ENCODE data around the gene CREG1. TPM values are rescaled to one million over a fixed set of nuclear protein-coding genes. Genes with fewer than 3 reads are reported as not detected.
"Not testable (repeated sequence)": the region's sequence is repeated elsewhere in the genome, so short reads cannot be mapped to it uniquely, and the experiment has no call there.

Gene CREG1
- 89.7 TPM for total RNA-seq

DNA sequence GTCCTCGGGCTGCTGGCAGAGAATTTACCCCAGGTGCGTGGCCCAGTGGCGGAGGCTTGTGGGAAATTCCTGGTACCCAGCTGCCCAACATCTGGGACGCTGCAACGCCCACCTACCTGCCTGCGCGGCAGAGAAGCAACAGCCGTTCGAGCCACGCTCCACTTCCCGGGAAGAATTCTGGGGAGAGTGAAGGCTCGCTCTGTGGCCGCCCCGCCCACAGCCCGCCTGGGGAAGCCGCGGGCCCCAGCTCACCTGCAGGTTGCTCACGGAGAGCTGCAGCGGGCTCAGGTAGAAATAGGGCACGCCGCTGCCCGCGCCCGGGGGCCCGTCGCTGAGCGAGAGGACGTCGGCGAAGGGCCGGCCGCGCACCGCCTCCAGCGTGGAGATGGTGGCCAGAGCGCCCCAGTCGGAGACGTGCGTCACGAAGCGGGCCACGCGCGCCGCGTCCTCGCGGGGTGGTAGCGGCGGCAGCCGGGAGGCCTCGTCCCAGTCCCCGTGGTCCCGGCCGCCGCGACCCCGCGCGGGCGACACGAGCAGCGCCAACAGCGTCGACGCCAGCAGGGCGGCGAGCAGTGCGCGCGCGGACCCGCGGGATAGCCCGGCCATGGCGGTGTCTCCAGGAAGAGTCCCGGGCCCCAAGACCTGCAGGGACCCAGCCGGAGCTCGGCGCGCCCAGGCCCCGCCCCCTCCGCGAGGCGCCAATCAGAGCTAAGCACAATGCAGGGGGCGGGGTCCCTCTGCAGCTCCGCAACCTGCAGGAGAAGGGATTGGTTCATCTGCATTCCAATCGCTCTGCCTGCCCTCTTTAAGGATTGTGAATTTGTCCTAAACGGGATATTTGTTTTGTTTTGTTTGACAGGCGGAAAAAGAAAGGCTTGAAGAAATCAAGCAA is at the start of gene CREG1:
TSS of gene CREG1 (minus strand) at position 627 of the 892 bp plus-strand sequence.
- peak; percentile 96 for ATAC-seq
- peak; percentile 96 for DNase-seq (ENCODE audit: low spot score)

DNA sequence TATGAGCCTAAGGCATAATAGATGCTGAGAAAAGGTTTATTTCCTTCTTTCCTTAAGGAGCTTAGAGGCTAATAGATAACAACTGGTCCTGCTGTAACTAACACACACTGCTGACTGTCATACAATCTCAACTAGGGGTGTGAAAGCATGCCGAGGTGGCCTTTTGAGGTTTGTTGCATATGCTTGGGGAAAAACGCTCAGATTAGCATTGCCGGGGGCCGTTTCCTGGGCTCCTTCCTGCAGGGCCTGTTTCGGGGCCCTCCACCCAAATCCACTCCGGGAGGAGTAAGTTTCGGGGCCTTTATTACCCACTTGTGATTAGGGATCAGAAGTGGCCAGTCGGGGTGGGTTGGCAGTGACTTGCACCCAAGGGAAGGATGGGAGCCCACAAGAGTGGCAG is 49.3 kb upstream of the CREG1 start:
- no peak for ATAC-seq
- no peak for DNase-seq (ENCODE audit: low spot score)

DNA sequence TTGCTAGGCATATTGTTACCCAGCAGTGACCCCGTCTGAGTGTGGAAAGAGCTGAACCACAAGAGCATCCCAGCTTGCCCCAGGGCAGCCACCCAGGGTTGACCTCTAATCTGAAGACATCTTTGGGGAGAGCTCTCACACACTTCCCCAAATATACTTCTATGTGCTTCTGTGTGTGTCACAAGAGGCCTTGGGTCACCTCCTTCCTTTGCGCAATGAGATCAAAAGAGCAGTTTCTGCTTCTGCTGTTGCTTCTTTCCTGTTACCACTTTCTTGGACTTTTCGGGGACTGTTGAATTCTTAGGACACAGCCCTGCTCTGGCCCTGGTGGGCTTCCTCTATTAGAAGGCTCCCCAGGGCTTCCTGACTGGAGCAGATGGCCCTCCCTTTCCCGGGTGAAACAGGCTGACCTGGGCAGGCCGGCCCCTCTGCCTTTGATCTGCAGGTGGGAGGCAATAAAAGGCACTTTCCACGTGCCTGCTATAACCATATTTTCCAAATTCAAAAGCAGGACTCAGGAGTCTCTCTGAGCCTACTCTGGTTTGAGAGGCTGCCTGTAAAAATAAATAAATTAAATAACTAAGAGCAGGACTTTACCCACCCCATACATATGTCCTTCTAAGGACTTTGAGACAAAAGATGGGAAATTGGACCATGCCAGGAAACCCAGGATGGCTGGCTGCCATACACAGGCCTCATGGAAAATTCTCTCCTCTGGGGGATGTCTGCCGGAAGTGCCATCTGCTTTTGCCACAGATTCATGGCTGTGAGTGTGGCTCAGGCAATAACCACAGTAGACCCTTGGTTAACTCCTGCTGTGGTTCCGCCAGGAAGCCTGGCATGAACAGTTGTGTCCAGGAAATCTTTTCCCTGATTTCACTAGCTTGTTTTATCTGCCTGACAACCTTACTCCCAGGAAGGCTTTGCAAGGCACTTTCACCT is 48.2 kb upstream of the CREG1 start:
- ATAC-seq, result peak; percentile 46
- DNase-seq (ENCODE audit: low spot score), result peak; percentile 51

DNA sequence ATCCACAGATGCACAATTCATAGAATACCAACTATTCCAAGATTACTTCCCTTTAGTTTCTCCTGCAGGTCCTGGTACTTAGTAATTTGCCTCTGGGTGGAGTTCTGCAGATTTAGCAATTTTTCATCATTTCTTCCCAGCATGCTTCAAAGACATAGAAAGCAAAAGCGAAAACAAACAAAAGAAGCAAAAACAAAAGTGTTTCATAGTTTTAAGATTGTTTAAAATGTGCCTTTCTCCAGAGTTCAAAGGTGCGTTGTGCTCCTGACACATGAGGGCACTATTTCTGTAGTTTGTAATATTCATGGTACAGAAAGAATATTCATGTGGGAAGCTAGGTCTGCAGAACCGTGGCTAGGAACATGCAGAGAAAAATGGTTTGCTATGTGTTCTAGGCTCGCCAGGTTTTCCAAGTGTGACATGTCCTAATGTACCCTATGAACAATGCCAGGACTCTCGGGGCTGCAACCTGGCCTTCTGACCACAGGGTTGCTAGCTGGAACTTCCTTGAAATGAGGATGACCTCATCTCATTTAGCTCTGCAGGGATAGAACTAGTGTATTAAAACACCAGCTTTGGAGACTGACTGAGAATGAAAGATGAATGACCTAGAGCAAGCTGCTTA is 46.5 kb upstream of the CREG1 start:
- peak; percentile 90 for ATAC-seq
- peak; percentile 69 for DNase-seq (ENCODE audit: low spot score)

DNA sequence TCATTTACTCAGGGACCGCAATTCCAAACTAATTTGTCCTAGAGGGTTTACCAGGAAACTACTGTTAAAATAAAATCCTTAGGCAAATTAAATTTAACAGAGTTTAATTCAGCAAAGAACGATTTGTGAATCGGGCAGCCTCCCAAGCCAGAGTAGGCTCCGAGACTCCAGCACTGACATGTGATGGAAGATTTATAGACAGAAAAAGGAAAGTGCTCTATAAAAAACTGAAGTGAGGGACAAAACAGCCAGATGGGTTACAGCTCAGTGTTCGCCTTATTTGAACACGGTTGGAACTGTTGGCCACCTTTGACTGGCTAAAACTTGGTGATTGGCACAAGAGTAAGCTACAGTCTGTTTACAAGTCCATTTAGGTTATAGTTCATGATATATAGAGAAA is 41.3 kb upstream of the CREG1 start:
- DNase-seq (ENCODE audit: low spot score), result no peak
- ATAC-seq, result no peak

DNA sequence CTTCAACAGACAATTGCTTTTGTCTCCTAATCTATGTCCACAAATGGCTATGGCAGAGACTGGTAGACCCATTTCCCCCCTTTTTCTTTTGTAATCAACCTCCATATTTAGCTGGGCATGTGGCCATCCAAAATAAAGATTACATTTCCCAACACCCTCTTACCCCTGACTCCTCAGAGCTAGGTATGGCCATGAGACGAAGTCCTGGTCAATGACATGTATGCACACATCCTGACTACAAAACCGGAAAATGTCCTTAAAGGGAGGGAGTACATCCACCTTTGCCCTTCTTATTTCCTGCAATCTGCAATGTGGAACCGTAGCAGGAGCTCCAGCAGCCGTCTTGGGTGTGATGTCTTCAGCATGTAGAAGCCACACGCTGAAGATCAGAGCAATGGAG is 40.3 kb upstream of the CREG1 start:
- DNase-seq (ENCODE audit: low spot score), result no peak
- no peak for ATAC-seq

DNA sequence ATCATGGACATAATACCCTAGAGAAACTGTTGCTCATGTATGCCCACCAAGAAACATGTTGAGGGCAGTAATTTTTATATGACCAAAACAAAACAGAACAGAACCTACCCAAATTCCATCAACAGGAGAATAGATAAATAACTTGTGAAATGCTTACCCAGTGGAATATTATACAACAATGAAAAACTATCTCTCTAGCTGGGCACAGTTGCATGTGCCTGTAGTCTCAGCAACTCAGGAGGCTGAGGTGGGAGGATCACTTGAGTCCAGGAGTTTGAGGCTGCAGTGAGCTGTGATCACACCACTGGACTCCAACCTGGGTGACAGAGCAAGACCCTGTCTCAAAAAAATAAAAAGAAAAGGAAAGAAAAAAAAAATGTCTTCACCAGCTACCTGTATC is 38.9 kb upstream of the CREG1 start:
- ATAC-seq (no peak), DNase-seq (ENCODE audit: low spot score) (no peak)

- ATAC-seq (no peak), DNase-seq (ENCODE audit: low spot score) (no peak)
Observed at GRCh38 chr1:167588361-167588760, 34.8 kb upstream of the CREG1 start.

- DNase-seq (ENCODE audit: low spot score), result no peak
- no peak for ATAC-seq
Observed at GRCh38 chr1:167587872-167588271, 34.3 kb upstream of the CREG1 start.

DNA sequence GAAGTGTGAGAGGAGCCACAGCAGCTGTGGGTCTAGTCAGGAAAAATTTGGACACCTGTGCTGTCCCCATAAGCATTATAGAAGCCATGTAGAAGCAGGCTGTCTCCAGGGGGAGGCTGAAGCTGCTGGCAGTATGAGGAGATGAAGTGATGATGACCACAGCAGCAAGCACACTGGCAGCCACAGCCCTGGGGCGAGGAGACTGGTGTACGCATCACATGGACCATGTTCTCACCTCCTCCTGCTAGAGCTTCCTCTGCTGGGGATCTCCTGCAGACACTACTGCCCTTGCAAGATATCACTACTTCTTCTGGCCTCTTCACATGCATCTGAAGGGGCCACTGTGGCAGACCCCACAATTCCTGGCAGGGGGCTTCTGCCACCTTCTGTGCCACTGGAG is 33.8 kb upstream of the CREG1 start:
- ATAC-seq (no peak), DNase-seq (ENCODE audit: low spot score) (no peak)

GRCh38 chr1:167584581-167584980 is 31.0 kb upstream of the CREG1 start:
- DNase-seq (ENCODE audit: low spot score) (no peak), ATAC-seq (no peak)

DNA sequence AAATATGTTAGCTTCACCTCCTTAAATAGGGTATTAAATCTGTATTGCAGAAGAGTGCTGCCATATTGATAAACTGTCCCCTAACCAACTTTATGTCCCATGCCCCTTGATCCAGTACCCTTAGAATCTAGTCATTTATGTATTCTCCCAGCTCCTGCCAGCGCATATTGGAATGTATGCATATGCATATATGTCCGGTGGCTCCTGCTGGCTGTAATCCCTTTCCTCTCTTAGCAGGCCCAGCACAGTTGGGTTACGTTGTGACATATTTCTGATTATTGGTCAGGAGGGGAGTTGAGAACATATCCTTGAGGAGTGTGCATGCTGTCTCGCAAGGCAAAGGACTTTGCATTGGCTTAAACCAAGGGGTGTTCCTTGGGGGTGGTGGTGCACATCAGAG is 29.2 kb upstream of the CREG1 start:
- ATAC-seq (no peak), DNase-seq (ENCODE audit: low spot score) (no peak)

GRCh38 chr1:167582064-167582463 is 28.5 kb upstream of the CREG1 start:
- ATAC-seq, result peak; percentile 89
- DNase-seq (ENCODE audit: low spot score), result no peak

DNA sequence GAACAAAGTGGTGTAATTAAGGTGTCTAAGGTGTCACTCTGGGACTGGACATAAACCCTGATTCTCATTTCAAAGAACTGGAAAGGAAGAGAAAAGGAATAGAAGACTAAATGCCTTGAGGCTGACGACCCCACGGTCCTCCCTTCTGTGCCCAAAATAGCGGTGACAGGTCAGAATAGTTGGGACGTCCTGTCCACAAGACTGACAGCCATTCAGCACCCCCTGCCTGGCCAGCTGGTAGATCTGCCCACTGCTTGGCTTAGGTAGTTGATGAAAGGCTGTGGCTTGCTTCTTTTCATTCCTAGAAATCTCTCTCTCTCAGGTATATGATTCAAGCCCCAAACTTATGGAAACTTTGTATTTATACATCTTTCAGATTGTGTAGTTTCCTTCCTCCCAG is 26.4 kb upstream of the CREG1 start:
- DNase-seq (ENCODE audit: low spot score) (no peak), ATAC-seq (no peak)

DNA sequence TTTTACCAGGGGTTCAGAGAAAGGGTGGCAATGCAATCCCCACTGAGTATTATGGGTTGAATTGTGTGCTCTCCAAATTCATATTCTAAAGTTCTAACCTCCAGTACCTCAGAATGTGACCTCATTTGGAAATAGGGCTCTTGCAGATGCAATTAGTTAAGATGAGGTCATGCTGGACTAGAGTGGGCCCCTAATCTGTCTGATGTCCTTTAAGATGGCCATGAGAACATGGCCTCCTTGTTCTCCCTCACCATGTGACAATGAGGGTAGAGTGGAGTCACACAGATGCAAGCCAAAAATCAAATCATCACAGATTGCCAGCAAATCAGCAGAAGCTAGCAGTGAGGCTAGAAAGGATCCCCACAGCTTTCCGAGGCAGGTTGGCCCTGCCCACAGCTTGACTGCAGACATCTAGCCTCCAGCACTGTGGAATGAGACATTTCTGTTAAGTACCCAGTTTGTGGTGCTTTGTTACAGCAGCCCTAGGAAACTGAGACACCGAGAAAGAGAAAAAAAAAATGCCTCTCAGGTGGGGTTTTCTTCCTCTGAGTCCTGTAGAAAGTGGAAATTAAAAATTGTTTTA is 25.5 kb upstream of the CREG1 start:
- no peak for DNase-seq (ENCODE audit: low spot score)
- no peak for ATAC-seq

GRCh38 chr1:167575649-167576048 is 22.1 kb upstream of the CREG1 start:
- DNase-seq (ENCODE audit: low spot score), result no peak
- no peak for ATAC-seq

GRCh38 chr1:167573035-167573434 is 19.5 kb upstream of the CREG1 start:
- DNase-seq (ENCODE audit: low spot score) (no peak), ATAC-seq (no peak)

- DNase-seq (ENCODE audit: low spot score); ATAC-seq: not testable (repeated sequence)
Observed at GRCh38 chr1:167570712-167571111, 17.1 kb upstream of the CREG1 start.

DNA sequence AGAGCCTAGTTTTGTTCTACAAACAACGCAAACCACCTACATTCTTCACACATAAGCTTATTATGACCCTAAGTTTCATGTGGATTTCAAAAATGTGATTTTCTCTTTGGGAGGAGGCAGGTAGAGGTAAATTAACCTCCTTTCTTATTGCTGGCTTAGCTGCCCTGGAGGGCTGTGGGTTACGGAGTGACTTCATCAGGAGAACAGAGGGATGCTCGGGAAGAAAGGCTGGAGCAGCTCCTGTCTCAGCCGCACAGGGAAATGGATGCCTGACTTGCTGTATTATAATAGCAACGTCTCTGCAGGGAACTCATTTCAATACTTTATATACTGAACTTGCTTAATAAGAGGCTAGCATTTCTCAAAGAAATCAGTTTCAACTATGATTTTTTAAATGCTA is 14.1 kb upstream of the CREG1 start:
- no peak for ATAC-seq
- DNase-seq (ENCODE audit: low spot score), result no peak

- ATAC-seq, result no peak
Observed at GRCh38 chr1:167566766-167567165, 13.2 kb upstream of the CREG1 start.

GRCh38 chr1:167565922-167566321 is 12.4 kb upstream of the CREG1 start:
- DNase-seq (ENCODE audit: low spot score) (no peak), ATAC-seq (no peak)

More at GRCh38 chr1:167566766-167567165, 13.2 kb upstream of the CREG1 start:
- no peak for DNase-seq (ENCODE audit: low spot score)

Data from left lobe of liver (tissue), 2 donors.